IPS-NIHi11 (cell line): Measurements from ENCODE around the gene FMO4.
"Not testable (repeated sequence)": the region's sequence is repeated elsewhere in the genome, so short reads cannot be mapped to it uniquely, and the experiment has no call there.

Source experiments
- DNase-seq: peaks from one replicate; pipeline ENCODE4 v3.0.0; 2012; ENCODE audit warnings: mixed read lengths, low spot score

The FMO4 gene

GRCh38 chr1:171390740-171391139 lies 76.8 kb downstream of the FMO4 start:
- DNase-seq, result not testable (repeated sequence)
